Lung (tissue), 12 donors: Measurements from ENCODE around the gene ARSB. TPM values are rescaled to one million over a fixed set of nuclear protein-coding genes. Genes with fewer than 3 reads are reported as not detected.
A peak's percentile ranks its signal among the peaks of the same experiment; 100 is the strongest.

ENCODE experiments used
- ATAC-seq: fragments of 200-7000 bp; cut with Tn5 transposase; one replicate; pipeline ENCODE4 v1.9.1; 2020; ENCODE audit warnings: moderate number of reproducible peaks; ENCODE audit not compliant: insufficient read depth, low FRiP score
- DNase-seq, 3 donors: peaks; one replicate each; pipeline ENCODE4 v3.0.0-alpha.2; 2013 to 2017
- H3K27ac ChIP-seq, 2 donors: one replicate each; pipeline ENCODE4 v1.5.1; 2013; ENCODE audit warnings: mild to moderate bottlenecking in 2 of 2, moderate library complexity in 2 of 2, control low read depth in 1 of 2, inconsistent platforms in 1 of 2, low read depth in 1 of 2, low read length in 1 of 2
- H3K27me3 ChIP-seq, 3 donors: one replicate each; pipeline ENCODE4 v1.5.1; 2013; ENCODE audit warnings: low read length in 2 of 3; ENCODE audit not compliant: control insufficient read depth in 3 of 3, insufficient read depth in 3 of 3
- H3K36me3 ChIP-seq, 4 donors: one replicate each; pipeline ENCODE4 v1.5.1; 2013; ENCODE audit warnings: low read length in 4 of 4, mild to moderate bottlenecking in 1 of 4, moderate library complexity in 1 of 4; ENCODE audit not compliant: control insufficient read depth in 4 of 4, insufficient read depth in 4 of 4
- H3K4me1 ChIP-seq, 5 donors: one replicate each; pipeline ENCODE4 v1.5.1; 2013; ENCODE audit warnings: low read length in 5 of 5, mild to moderate bottlenecking in 2 of 5, moderate library complexity in 1 of 5; ENCODE audit not compliant: control insufficient read depth in 5 of 5, insufficient read depth in 5 of 5
- H3K4me3 ChIP-seq: one replicate; pipeline ENCODE4 v1.5.1; 2013; ENCODE audit warnings: mild to moderate bottlenecking, control low read depth, moderate library complexity
- H3K9ac ChIP-seq, 2 donors: one replicate each; pipeline ENCODE4 v1.5.1; 2013; ENCODE audit warnings: low read length in 2 of 2, control low read depth in 1 of 2; ENCODE audit not compliant: insufficient read depth in 1 of 2
- H3K9me3 ChIP-seq, 4 donors: one replicate each; pipeline ENCODE4 v1.5.1; 2013; ENCODE audit warnings: low read length in 3 of 4, mild to moderate bottlenecking in 1 of 4, moderate library complexity in 1 of 4; ENCODE audit not compliant: control insufficient read depth in 4 of 4, insufficient read depth in 3 of 4
- CTCF ChIP-seq: IDR thresholded peaks from 2 replicates; pipeline ENCODE4 v1.5.1; 2012; ENCODE audit warnings: mild to moderate bottlenecking; ENCODE audit errors: control extremely low read depth, extremely low read depth
- WGBS, 2 donors: extraction: QIAGEN DNeasy Blood & Tissue Kit; methylation state at CpG; one replicate each; pipeline ENCODE4 v1.1.7; 2013; 5-methylcytosine and 5-hydroxymethylcytosine counted together
- polyA plus RNA-seq, 2 donors: library from polyadenylated mRNA; stranded (reverse); fragments of 200-250 nt; gene quantifications; one replicate each; pipeline ENCODE4 v1.2.1, GENCODE V29; 2013
- total RNA-seq, 2 donors: library from RNA; depleted of rRNA in 1 of 2; stranded (reverse); fragments of >200 nt in 1 of 2; gene quantifications; one replicate each; pipeline ENCODE4 v1.2.1, GENCODE V29; 2014 to 2021
- donor health status: control.
- donor health status: control.
- donor health status: Bipolar disorder and iron deficiency.
- donor health status: healthy.
- donor health status: DM: yes; HTN: yes; CAD: no.

ARSB gene
- total and polyA plus RNA-seq, 4 donors: 3.2 to 17.3 (median 11.1) TPM

GRCh38 chr5:78779771-78780616, 205.1 kb downstream of the ARSB start:
- TF ChIP-seq CTCF: no peak
- DNase-seq (peak; percentile 43 to 90 (median 83)), ATAC-seq (peak; percentile 59)

GRCh38 chr5:78779262-78779661, 205.8 kb downstream of the ARSB start:
- H3K27ac ChIP-seq: no peak overlapping the region
- DNase-seq (no peak), ATAC-seq (no peak)
- H3K36me3 ChIP-seq: peaks cover 0 to 13% (median 0%) of the 10 kb centered on the region in 4 donors
- H3K9ac ChIP-seq: no peak overlapping the region
- no peaks in the 10 kb centered on the region for H3K9me3 ChIP-seq
- H3K27me3 ChIP-seq: no peaks in the 10 kb centered on the region
- TF ChIP-seq CTCF: no peak
- peaks cover 0 to 16% (median 0%) of the 10 kb centered on the region in 5 donors for H3K4me1 ChIP-seq
- no peak overlapping the region for H3K4me3 ChIP-seq
- 94 to 97% methylated on average over 4 of the region's 4 CpGs for WGBS, 2 donors

More at GRCh38 chr5:78779771-78780616, 205.1 kb downstream of the ARSB start:
- H3K27me3 ChIP-seq: no peaks in the 10 kb centered on the region
- H3K9me3 ChIP-seq: no peaks in the 10 kb centered on the region
- H3K4me1 ChIP-seq: peaks cover 0 to 16% (median 0%) of the 10 kb centered on the region in 5 donors
- no peak overlapping the region for H3K4me3 ChIP-seq
- peaks cover 0 to 13% (median 0%) of the 10 kb centered on the region in 4 donors for H3K36me3 ChIP-seq
- H3K27ac ChIP-seq: no peak overlapping the region
- H3K9ac ChIP-seq: no peak overlapping the region
- WGBS, 2 donors: 80 to 89% methylated on average over 12 of the region's 12 CpGs

GRCh38 chr5:78778538-78778937, 206.6 kb downstream of the ARSB start:
- H3K4me3 ChIP-seq: no peak overlapping the region
- TF ChIP-seq CTCF: no peak
- no peak overlapping the region for H3K9ac ChIP-seq
- 94 to 97% methylated on average over 1 of the region's 1 CpG for WGBS, 2 donors
- peaks cover 0 to 16% (median 0%) of the 10 kb centered on the region in 5 donors for H3K4me1 ChIP-seq
- DNase-seq (no peak), ATAC-seq (no peak)
- H3K27me3 ChIP-seq: no peaks in the 10 kb centered on the region
- H3K27ac ChIP-seq: no peak overlapping the region
- peaks cover 0 to 13% (median 0%) of the 10 kb centered on the region in 4 donors for H3K36me3 ChIP-seq
- no peaks in the 10 kb centered on the region for H3K9me3 ChIP-seq
